Measurements from ENCODE around the gene CACNG6.
"Not testable (repeated sequence)": the region's sequence is repeated elsewhere in the genome, so short reads cannot be mapped to it uniquely, and the experiment has no call there.

CACNG6 gene

DNA sequence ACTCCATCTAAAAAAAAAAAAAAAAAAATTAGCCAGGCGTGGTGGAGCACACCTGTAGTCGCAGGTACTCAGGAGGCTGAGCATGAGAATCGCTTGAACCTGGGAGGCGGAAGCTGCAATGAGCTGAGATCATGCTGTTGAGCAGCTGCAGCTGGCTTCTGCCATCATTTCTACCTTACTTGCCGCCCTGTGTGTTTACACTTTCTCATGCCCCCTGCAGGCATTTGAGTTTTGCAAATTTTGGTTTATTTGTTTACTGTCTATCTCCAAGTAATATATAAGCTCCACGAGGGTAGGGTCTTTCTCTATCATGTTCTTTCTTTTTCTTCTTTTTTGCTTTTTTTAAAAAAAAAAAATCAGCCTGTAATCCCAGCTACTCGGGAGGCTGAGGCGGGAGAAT is 18.0 kb downstream of the CACNG6 start:
- no peak for DNase-seq

DNA sequence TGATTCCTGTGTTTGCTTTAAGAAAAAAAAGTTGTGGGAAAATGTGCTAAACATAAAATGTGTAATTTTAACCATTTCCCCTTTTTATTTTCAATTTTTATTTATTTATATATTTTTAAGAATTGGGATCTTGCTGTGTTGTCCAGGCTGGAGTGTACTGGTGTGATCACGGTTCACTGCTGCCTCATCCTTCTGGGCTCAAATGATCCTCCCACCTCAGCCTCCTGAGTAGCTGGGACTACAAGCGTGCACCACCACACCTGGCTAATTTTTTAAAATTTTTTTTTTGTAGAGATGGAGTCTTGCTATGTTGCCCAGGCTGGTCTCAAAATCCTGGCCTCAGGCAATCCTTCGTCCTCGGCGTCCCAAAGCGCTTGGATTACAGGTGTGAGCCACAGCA is 19.0 kb downstream of the CACNG6 start:
- no peak for DNase-seq

- DNase-seq, result no peak
Observed at GRCh38 chr19:54011507-54012211, 20.2 kb downstream of the CACNG6 start.

DNA sequence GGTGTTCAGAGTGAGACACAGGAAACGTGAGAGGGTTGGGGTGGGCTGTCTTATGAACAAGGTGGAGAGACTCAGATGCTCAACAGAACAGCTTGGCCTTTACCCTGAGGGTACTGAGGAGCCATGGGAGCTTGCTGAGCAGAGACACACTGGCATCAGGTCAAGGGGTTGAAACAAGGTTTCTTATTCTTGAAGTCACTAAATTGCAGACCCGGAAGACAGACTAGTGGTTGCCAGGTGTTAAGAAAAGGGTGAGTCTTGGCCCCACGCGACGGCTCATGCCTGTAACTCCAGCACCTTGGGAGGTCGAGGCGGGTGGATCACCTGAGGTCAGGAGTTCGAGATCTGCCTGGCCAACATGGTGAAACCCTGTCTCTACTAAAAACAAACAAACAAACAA is 22.4 kb downstream of the CACNG6 start:
- no peak for DNase-seq

DNA sequence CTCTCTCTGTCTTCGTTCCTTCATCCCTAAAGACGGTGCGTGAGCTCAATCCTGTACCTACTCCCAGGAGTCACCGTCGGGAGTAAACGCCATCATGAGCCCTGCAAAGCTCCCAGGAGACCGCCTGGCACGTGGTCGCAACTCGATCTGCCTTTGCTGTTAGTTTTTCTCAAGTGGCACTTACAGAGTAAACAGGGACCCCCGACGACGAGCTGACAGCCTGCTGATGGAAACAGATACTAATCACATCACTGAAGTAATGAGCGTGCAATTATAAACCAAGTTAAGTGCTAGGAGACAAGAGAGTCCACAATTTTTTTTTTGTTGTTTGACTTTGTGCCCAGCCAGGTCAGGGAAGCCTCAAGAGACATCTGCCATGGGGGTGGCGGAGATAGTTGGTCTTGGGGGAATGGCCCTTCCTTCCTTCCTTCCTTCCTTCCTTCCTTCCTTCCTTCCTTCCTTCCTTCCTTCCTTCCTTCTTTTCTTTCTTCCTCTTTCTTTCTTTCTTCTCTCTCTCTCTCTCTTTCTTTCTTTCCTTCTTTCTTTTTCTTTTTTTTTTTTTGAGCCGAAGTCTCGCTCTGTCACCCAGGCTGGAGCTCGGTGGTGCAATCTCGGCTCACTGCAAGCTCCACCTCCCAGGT is 23.6 kb downstream of the CACNG6 start:
- no peak for DNase-seq

- no peak for DNase-seq
Observed at GRCh38 chr19:54017261-54017660, 25.8 kb downstream of the CACNG6 start.

GRCh38 chr19:54021363-54021762 is 29.9 kb downstream of the CACNG6 start:
- no peak for DNase-seq

DNA sequence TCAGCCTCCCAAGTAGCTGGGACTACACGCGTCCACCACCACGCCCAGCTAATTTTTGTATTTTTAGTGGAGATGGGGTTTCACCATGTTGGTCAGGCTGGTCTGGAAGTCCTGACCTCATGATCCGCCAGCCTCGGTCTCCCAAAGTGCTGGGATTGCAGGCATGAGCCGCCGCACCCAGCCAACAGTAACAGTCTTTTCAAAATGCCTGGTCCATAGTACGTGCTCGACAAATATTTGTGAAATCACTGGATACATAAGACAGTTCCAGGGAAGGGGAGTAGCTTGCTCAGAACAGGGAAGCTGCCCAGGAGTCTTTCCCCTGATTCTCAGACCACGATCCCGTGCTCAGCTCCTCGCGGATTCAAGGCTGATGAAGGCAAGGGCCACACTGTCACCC is 30.5 kb downstream of the CACNG6 start:
- DNase-seq, result no peak

- no peak for DNase-seq
Observed at GRCh38 chr19:54023191-54023590, 31.8 kb downstream of the CACNG6 start.

- no peak for DNase-seq
Observed at GRCh38 chr19:54024660-54025059, 33.2 kb downstream of the CACNG6 start.

DNA sequence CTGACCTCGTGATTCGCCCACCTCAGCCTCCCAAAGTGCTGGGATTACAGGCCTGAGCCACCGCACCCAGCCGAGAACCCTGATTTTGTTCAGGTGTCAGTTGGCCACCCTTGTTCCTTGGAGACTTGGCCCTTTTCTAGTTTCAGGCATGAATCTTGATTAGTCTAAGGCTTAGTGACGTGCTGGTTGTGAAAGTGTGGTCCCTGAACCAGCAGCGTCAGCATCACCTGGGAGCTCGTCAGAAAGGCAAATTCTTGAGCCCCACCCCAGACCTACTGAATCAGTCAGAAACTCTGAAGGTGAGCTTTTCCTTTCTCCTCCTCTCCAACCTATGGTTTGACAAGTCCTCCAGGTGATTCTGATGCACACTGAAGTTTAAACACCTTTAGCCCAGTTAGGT is 35.2 kb downstream of the CACNG6 start:
- no peak for DNase-seq

DNA sequence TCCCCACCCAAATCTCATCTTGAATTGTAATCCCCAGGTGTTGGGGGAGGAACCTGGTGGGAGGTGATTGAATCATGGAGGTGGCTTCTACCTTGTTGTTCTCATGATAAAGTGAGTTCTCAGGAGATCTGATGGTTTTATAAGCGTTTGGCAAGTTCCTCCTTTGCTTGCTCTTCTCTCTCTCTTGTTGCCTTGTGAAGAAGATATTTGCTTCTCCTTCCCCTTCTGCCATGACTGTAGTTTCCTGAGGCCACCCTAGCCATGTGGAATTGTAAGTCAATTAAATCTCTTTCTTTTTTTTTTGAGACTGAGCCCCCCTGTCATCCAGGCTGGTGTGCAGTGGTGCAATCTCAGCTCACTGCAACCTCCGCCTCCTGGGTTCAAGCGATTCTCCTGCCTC is 37.9 kb downstream of the CACNG6 start:
- no peak for DNase-seq

DNA sequence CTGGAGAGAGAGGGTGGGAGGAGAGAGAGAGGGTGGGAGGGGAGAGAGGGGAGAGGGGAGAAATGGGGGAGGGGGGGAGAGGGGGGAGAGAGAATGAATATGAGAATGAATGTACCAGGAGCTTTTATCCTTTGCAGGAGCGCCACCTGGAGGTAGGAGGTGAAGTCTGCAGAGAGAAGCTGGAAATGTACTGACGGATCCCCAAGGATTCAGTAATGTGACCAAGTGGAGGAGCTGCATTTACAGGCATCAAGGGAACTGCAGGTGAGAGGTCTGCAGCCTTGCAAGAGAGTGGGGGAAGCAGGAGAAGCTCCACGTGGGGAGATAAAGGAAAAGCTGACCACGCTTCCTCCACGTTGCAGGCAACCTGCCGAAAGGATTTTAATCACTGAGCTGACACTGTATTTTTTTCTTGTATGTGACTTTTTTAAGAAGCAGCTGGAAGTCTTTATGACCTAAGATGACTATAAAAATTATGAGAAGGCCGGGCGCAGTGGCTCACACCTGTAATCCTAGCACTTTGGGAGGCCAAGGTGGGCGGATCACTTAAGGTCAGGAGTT is 38.6 kb downstream of the CACNG6 start:
- peak; percentile 8 for DNase-seq

DNA sequence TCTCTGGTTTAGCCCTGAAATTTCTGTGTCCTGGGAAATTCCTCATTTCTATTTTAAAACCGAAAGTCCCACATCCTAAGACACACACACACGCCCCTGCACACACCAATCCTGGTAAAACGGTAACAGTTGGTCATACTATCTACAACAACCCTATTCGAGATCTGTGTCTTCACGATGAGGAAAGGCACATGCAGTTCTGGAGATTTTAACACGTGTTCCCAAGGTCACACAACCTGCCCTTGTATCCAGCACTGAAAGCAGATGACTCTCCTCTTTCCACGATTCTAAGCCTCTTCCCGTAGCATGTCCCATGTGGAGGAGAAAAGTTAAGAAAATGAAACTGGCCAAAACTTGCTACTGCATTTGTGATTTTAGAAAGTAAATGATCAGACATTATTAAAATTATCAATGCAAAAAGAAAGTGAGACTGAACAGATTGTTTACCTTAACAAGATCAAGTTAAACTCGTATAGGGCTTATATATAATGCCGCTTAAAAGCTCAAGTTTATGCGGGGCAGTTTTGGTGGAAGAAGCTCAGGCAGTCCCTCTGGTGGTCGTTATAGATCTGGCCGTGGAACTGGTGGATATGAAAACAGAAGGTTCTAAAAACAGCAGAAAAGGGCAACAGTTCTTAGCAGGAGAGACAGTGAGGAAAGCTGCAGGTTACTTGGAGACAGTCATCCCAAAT is 39.6 kb downstream of the CACNG6 start:
- DNase-seq, result no peak

- no peak for DNase-seq
Observed at GRCh38 chr19:54035215-54036178, 44.1 kb downstream of the CACNG6 start.

- DNase-seq, result not testable (repeated sequence)
Observed at GRCh38 chr19:54036542-54036941, 45.1 kb downstream of the CACNG6 start.

GRCh38 chr19:54040003-54040402 is 48.6 kb downstream of the CACNG6 start:
- no peak for DNase-seq

DNA sequence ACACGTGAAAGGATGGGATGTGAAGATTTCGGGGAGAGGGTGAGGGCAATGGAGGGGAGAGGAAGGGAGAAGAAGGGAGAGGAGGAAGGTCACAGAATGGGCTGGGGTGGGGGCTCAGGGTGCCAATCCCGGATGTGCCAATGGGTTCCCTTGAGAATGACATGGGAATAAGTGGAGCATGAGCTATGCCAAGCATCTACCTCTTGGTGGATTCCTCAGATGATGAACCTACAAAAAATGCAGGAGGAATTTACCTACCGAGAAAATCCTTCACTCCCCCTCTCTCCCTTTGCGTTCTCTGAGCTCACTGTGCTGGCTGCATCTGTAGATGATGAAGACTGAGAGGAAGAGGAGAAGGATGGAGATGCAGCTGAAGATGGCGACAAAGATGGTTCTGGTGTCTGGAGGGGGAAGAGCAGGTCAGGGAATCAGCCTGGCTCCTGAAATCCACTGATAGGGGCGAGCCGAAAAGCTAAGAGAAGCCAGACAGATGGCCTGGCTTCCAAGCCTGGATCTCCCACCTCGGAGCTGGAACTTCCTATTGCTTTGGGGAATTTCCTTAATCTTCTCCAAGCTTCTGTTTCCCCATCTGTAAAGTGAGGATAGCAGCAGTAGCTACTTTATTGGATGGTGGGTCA is 50.7 kb downstream of the CACNG6 start:
- DNase-seq, result no peak

DNA sequence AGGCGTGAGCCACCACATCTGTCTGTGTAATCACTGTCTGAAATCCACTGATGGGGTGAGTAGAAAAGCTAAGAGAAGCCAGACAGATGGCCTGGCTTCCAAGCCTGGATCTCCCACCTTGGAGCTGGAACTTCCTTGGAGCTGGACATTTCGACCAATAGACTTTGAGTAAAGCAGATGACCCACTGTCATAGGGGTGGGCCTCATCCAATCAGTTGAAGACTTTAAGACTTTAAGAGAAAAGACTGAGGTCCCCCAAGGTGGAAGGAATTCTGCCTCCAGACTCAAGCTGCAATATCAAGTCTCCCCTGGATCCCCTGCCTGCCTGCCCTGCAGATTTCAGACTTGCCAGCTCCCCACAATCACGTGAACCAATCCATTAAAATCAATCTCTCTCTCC is 51.6 kb downstream of the CACNG6 start:
- DNase-seq, result no peak

- no peak for DNase-seq
Observed at GRCh38 chr19:54045771-54046170, 54.3 kb downstream of the CACNG6 start.

GRCh38 chr19:54047616-54048015 is 56.2 kb downstream of the CACNG6 start:
- DNase-seq, result no peak
